Cardiac muscle cell (in vitro differentiated cells and primary cell): ENCODE measurements around the gene ATXN1. TPM values are rescaled to one million over a fixed set of nuclear protein-coding genes. Genes with fewer than 3 reads are reported as not detected.
"Not testable (repeated sequence)": the region's sequence is repeated elsewhere in the genome, so short reads cannot be mapped to it uniquely, and the experiment has no call there.

Experiments used
- DNase-seq, 2 donors: peaks; one replicate each; pipeline versions ENCODE4 v3.0.0 to v3.0.0-alpha.2; 2010 to 2017; ENCODE audit warnings: low read depth in 1 of 2, low spot score in 1 of 2
- H3K27ac ChIP-seq: fragments of 200-600 bp; sonication (generic); 2 replicates; pipeline ENCODE4 v1.5.1; 2016
- H3K27me3 ChIP-seq: fragments of 200-600 bp; sonication (generic); 2 replicates; pipeline ENCODE4 v1.6.0; 2016; ENCODE audit warnings: control low read depth
- H3K36me3 ChIP-seq: fragments of 200-600 bp; sonication (generic); 2 replicates; pipeline ENCODE4 v1.5.1; 2016; ENCODE audit warnings: control low read depth
- H3K4me1 ChIP-seq: fragments of 200-600 bp; sonication (generic); 2 replicates; pipeline ENCODE4 v1.8.1; 2017; ENCODE audit warnings: low read depth, mild to moderate bottlenecking, mixed run types
- H3K4me3 ChIP-seq: fragments of 200-600 bp; sonication (generic); 2 replicates; pipeline ENCODE4 v1.5.1; 2016; ENCODE audit warnings: mild to moderate bottlenecking
- H3K9me3 ChIP-seq: fragments of 200-600 bp; sonication (generic); 2 replicates; pipeline ENCODE4 v1.5.1; 2017; ENCODE audit warnings: low read depth, mild to moderate bottlenecking, control low read depth
- polyA plus RNA-seq: library from polyadenylated mRNA; unstranded; fragments of >200 nt; fragmentation: Nextera tagmentation; extraction: Ambion mirVana; gene quantifications from 2 replicates; pipeline ENCODE4 v1.2.1, GENCODE V29; 2016
- total RNA-seq: library from RNA; depleted of rRNA; stranded (reverse); fragments of >200 nt; gene quantifications from 2 replicates; pipeline ENCODE4 v1.2.3, GENCODE V29; 2016
- TF ChIP-seq, protein P1 (sequence below): IDR thresholded peaks from 2 replicates; pipeline ENCODE4 v1.5.1; 2012; ENCODE audit warnings: low read depth, mild to moderate bottlenecking, low read length

Gene ATXN1
- total and polyA plus RNA-seq, 2 experiments from 2014 or later = 15.1 to 37.4 TPM

DNA sequence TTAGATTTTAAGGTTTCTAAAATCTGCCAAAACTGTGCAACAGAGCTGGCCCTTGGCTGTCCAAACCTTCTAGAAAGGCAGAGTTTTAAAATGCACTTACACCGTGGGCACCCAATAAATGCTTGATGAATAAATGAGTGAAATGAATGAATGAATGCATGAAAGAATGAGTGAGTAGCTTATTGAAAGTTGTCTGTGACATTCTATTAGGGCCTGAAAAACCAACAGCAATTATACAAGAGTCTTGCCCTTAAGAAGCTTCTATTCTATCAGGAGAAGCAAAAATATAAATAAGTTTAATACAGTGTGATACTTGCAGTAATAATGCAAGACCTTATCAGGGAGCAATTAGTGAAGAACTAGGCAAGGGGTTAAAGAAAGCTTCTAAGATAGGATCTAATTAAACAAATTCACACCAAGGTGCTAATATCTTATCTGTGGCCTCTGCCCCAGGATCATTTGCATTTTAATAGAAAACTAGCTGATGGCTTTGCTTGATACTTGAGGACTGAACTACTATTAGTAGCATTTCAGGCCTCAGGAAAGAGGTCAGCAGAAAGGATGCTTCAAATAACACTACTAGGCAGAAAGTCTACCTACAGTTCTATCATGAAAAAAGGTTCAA, 292.2 kb downstream of the ATXN1 start:
- TF ChIP-seq, protein P1, sequence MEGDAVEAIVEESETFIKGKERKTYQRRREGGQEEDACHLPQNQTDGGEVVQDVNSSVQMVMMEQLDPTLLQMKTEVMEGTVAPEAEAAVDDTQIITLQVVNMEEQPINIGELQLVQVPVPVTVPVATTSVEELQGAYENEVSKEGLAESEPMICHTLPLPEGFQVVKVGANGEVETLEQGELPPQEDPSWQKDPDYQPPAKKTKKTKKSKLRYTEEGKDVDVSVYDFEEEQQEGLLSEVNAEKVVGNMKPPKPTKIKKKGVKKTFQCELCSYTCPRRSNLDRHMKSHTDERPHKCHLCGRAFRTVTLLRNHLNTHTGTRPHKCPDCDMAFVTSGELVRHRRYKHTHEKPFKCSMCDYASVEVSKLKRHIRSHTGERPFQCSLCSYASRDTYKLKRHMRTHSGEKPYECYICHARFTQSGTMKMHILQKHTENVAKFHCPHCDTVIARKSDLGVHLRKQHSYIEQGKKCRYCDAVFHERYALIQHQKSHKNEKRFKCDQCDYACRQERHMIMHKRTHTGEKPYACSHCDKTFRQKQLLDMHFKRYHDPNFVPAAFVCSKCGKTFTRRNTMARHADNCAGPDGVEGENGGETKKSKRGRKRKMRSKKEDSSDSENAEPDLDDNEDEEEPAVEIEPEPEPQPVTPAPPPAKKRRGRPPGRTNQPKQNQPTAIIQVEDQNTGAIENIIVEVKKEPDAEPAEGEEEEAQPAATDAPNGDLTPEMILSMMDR = no peak
- Histone ChIP-seq H3K9me3 (no peaks in the 10 kb centered on the region), H3K36me3 (no peaks in the 10 kb centered on the region), H3K27me3 (no peaks in the 10 kb centered on the region), H3K4me1 (peaks cover 34% of the 10 kb centered on the region), H3K4me3 (no peak overlapping the region), H3K27ac (no peak overlapping the region)
- no peak for DNase-seq

DNA sequence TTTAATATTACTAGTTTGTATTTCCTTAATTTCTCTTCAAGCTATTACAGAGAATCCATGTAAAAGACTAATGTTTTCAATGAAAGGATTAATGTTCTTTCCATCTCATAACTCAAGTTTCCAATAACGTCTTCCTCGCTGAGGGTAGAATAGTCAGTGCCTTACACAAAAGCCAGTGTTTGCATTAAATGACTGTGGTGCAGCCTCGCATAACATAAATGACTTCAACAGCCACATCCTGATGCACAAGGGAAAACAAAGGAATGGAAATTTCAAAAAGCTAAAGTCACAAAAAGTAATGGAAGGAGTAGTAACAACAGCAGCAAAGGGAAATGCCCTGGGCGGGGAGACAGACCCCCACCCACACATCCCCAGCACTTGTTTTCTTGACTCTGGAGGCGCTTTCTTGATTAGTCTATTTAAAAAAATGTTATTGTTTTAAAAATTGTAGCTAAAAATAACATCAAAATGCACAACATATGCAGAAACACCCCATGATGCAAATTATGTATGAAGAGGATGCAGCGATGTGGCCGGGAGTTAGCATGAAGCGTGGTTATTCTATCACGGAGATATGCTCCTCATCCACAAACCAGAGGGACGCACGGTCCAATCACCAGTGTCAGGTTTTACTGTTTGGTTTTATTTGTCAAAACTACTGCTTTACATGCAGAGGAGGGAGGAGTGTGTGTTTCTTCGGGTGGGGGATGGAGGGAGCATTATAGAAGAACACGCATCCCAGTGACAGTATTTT, 294.3 kb downstream of the ATXN1 start:
- no peaks in the 10 kb centered on the region for H3K36me3 ChIP-seq
- H3K27me3 ChIP-seq = no peaks in the 10 kb centered on the region
- no peak overlapping the region for H3K27ac ChIP-seq
- H3K4me1 ChIP-seq = peaks cover 13% of the 10 kb centered on the region
- no peak for DNase-seq
- H3K9me3 ChIP-seq = no peaks in the 10 kb centered on the region
- no peak overlapping the region for H3K4me3 ChIP-seq
- TF ChIP-seq, protein P1 = no peak

DNA sequence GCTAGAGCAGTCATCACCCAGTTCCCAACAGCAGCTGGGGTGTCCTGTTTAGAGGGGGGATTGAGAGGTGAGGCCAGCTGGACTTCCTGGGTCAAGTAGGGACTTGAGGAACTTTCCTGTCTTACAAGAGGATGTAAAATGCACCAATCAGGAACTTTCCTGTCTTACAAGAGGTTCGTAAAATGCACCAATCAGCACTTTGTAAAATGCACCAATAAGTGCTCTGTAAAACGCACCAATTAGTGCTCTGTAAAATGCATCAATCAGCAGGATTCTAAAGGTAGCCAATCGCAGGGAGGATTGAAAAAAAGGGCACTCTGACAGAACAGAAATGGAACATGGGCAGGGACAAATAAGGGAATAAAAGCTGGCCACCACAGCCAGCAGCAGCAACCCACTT, 297.2 kb downstream of the ATXN1 start:
- no peaks in the 10 kb centered on the region for H3K27me3 ChIP-seq
- no peak overlapping the region for H3K27ac ChIP-seq
- H3K9me3 ChIP-seq = no peaks in the 10 kb centered on the region
- no peaks in the 10 kb centered on the region for H3K4me1 ChIP-seq
- TF ChIP-seq, protein P1 = no peak
- no peak for DNase-seq
- no peak overlapping the region for H3K4me3 ChIP-seq
- H3K36me3 ChIP-seq = no peaks in the 10 kb centered on the region

DNA sequence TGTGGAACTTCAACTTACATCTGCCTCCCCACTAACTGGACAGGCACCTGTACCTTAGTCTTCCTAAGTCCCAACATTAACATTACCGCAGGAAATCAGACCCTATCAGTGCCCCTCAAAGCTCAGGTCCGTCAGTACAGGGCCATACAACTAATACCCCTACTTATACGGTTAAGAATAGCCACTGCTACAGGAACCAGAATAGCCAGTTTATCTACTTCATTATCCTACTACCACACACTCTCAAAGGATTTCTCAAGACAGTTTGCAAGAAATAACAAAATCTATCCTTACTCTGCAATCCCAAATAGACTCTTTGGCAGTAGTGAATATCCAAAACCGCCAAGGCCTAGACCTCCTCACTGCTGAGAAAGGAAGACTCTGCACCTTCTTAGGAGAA, 298.0 kb downstream of the ATXN1 start:
- H3K4me1 ChIP-seq = not testable (repeated sequence)

DNA sequence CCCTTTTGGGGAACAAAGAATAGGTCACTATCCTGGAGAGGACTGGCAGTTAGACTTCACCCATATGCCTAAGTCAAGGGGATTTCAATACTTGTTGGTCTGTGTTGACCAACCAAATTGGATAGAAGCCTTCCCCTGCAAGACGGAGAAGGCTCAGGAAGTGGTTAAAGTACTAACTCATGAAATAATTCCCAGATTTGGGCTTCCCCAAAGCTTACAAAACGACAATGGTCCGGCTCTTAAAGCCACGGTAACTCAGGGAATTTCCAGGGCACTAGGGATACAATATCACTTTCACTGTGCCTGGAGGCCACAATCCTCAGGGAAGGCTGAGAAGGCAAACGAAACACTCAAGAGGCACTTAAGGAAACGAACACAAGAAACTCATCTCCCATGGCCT, 299.8 kb downstream of the ATXN1 start:
- Histone ChIP-seq H3K27me3 (no peaks in the 10 kb centered on the region), H3K36me3 (no peaks in the 10 kb centered on the region), H3K9me3 (no peaks in the 10 kb centered on the region), H3K4me3 (no peak overlapping the region), H3K27ac (no peak overlapping the region), H3K4me1 (no peaks in the 10 kb centered on the region)
- TF ChIP-seq, protein P1 = no peak
- DNase-seq = no peak

More for the DNA sequence above, 298.0 kb downstream of the ATXN1 start:
- H3K9me3 ChIP-seq, H3K4me3 ChIP-seq, DNase-seq, H3K27me3 ChIP-seq, H3K36me3 ChIP-seq, H3K27ac ChIP-seq: not testable (repeated sequence)

DNA sequence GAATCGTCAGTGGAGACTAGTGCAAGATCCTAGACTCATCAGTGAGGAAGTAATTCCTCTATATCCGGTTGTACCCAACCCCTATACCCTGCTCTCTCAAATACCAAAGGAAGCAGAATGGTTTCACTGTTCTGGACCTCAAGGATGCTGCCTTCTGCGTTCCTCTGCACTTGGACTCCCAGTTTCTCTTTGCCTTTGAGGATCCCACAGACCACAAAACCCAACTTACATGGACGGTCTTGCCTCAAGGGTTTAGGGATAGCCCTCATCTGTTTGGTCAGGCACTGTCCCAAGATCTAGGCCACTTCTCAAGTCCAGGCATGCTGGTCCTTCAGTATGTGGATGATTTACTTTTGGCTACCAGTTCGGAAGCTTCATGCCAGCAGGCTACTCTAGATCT, 301.8 kb downstream of the ATXN1 start:
- not testable (repeated sequence) for H3K4me3 ChIP-seq, H3K9me3 ChIP-seq, H3K4me1 ChIP-seq, DNase-seq, H3K36me3 ChIP-seq, H3K27ac ChIP-seq, H3K27me3 ChIP-seq
